Left kidney (tissue), 8 donors: ENCODE data around the gene NHLRC1. TPM values are rescaled to one million over a fixed set of nuclear protein-coding genes. Genes with fewer than 3 reads are reported as not detected.
"Not testable (repeated sequence)": the region's sequence is repeated elsewhere in the genome, so short reads cannot be mapped to it uniquely, and the experiment has no call there.

Experiments used
- DNase-seq: peaks from one replicate; pipeline ENCODE4 v3.0.0-alpha.2; 2013
- long read RNA-seq, 8 donors: transcript quantifications; one replicate each; lab custom pipeline, GENCODE V29; 2026
- polyA plus RNA-seq: library from polyadenylated mRNA; unstranded; fragments of 120-200 nt; gene quantifications from one replicate; pipeline ENCODE4 v1.2.1, GENCODE V29; 2013; ENCODE audit not compliant: insufficient read length

Gene NHLRC1
- polyA plus RNA-seq, result 1.9 TPM
- long read RNA-seq, donor 1, partial matches to known transcripts, result 0 of 3 reads
- long read RNA-seq, donor 1, other reads (novel, unspliced or antisense), result 0 of 3 reads
- long read RNA-seq, donor 2, partial matches to known transcripts, result 0 of 1 reads
- long read RNA-seq, donor 2, other reads (novel, unspliced or antisense), result 0 of 1 reads
- long read RNA-seq, donor 3, partial matches to known transcripts, result 0 of 3 reads
- long read RNA-seq, donor 3, other reads (novel, unspliced or antisense), result 0 of 3 reads
- long read RNA-seq, donor 4, result 0 reads
- long read RNA-seq, donor 5, transcript NHLRC1-201 (1 exons, 2,248 nt), result major isoform, 5 of 5 reads
- long read RNA-seq, donor 5, partial matches to known transcripts, result 0 of 5 reads
- long read RNA-seq, donor 5, other reads (novel, unspliced or antisense), result 0 of 5 reads
- long read RNA-seq, donor 6, partial matches to known transcripts, result 0 of 4 reads
- long read RNA-seq, donor 6, other reads (novel, unspliced or antisense), result 0 of 4 reads
- long read RNA-seq, donor 7, partial matches to known transcripts, result 0 of 2 reads
- long read RNA-seq, donor 7, other reads (novel, unspliced or antisense), result 0 of 2 reads
- long read RNA-seq, donor 8, partial matches to known transcripts, result 0 of 2 reads
- long read RNA-seq, donor 8, other reads (novel, unspliced or antisense), result 0 of 2 reads

- peak; percentile 82 for DNase-seq
Observed at GRCh38 chr6:18122128-18123093, at the start of gene NHLRC1. Gene NHLRC1, minus strand, starts transcription at chr6:18122677. Its CDS starts 71 bp downstream, at chr6:18122606.

GRCh38 chr6:18171871-18172270 lies 49.4 kb upstream of the NHLRC1 start:
- DNase-seq, result no peak

GRCh38 chr6:18168264-18168663 lies 45.8 kb upstream of the NHLRC1 start:
- no peak for DNase-seq

- DNase-seq, result no peak
Observed at GRCh38 chr6:18166312-18167036, 44.0 kb upstream of the NHLRC1 start.

GRCh38 chr6:18165751-18166150 lies 43.3 kb upstream of the NHLRC1 start:
- no peak for DNase-seq

GRCh38 chr6:18162401-18162800 lies 39.9 kb upstream of the NHLRC1 start:
- DNase-seq, result no peak

GRCh38 chr6:18161431-18161830 lies 39.0 kb upstream of the NHLRC1 start:
- DNase-seq, result no peak

- no peak for DNase-seq
Observed at GRCh38 chr6:18160911-18161310, 38.4 kb upstream of the NHLRC1 start.

GRCh38 chr6:18155864-18156421 lies 33.5 kb upstream of the NHLRC1 start:
- peak; percentile 42 for DNase-seq

- DNase-seq, result peak; percentile 97
Observed at GRCh38 chr6:18155150-18155863, 32.8 kb upstream of the NHLRC1 start, which contains the start of gene KDM1B. Gene KDM1B, plus strand, starts transcription at chr6:18155422. Its CDS starts 4,474 bp downstream, at chr6:18159896.

- DNase-seq, result no peak
Observed at GRCh38 chr6:18154507-18155149, 32.2 kb upstream of the NHLRC1 start, which contains the start of gene TPMT. Gene TPMT, minus strand, starts transcription at chr6:18155077. Its CDS starts 5,950 bp downstream, at chr6:18149127.

GRCh38 chr6:18153311-18153703 lies 30.8 kb upstream of the NHLRC1 start:
- no peak for DNase-seq

- no peak for DNase-seq
Observed at GRCh38 chr6:18151801-18152200, 29.3 kb upstream of the NHLRC1 start.

GRCh38 chr6:18151391-18151790 lies 28.9 kb upstream of the NHLRC1 start:
- not testable (repeated sequence) for DNase-seq

GRCh38 chr6:18148304-18149025 lies 26.0 kb upstream of the NHLRC1 start:
- DNase-seq, result no peak

GRCh38 chr6:18147616-18148015 lies 25.1 kb upstream of the NHLRC1 start:
- DNase-seq, result no peak

GRCh38 chr6:18147160-18147559 lies 24.7 kb upstream of the NHLRC1 start:
- DNase-seq, result no peak

GRCh38 chr6:18142591-18142861 lies 20.0 kb upstream of the NHLRC1 start:
- DNase-seq, result no peak
